HEK293T (cell line): ENCODE measurements around the gene FAM199X.
"Not testable (repeated sequence)": the region's sequence is repeated elsewhere in the genome, so short reads cannot be mapped to it uniquely, and the experiment has no call there.

Source experiments
- CTCF ChIA-PET: fragments of 350-600 bp; formaldehyde crosslinking; extraction: SDS; loops from one replicate; lab custom pipeline; 2021; ENCODE audit warnings: antibody characterized with exemption, inconsistent platforms; lab: Yijun Ruan, JAX
- POLR2A ChIA-PET: fragments of 350-600 bp; formaldehyde crosslinking; extraction: SDS; loops from one replicate; lab custom pipeline; 2020; ENCODE audit warnings: antibody characterized with exemption, inconsistent platforms; lab: Yijun Ruan, JAX
- DNase-seq: peaks from one replicate; pipeline ENCODE4 v3.0.0; 2012; ENCODE audit warnings: mixed read lengths; ENCODE audit errors: extremely low spot score
- ARNT ChIP-seq: fragments of 450-650 bp; IDR thresholded peaks from 2 replicates; pipeline ENCODE4 v1.6.1; 2017; ENCODE audit warnings: mild to moderate bottlenecking
- BHLHE40 ChIP-seq: fragments of 450-650 bp; IDR thresholded peaks from 2 replicates; pipeline ENCODE4 v1.6.1; 2016; ENCODE audit warnings: mild to moderate bottlenecking, moderate library complexity, borderline replicate concordance
- CTBP1 ChIP-seq: fragments of 450-650 bp; IDR thresholded peaks from 2 replicates; pipeline ENCODE4 v1.6.1; 2016; ENCODE audit warnings: borderline replicate concordance
- ELF4 ChIP-seq: fragments of 450-650 bp; IDR thresholded peaks from 2 replicates; pipeline ENCODE4 v1.6.1; 2017; ENCODE audit warnings: antibody characterized with exemption
- FOXA1 ChIP-seq: fragments of 450-650 bp; IDR thresholded peaks from 2 replicates; pipeline ENCODE4 v1.6.1; 2016; ENCODE audit warnings: mild to moderate bottlenecking
- FOXK2 ChIP-seq: fragments of 450-650 bp; IDR thresholded peaks from 2 replicates; pipeline ENCODE4 v1.6.1; 2016; ENCODE audit warnings: mild to moderate bottlenecking
- FOXM1 ChIP-seq: fragments of 450-650 bp; IDR thresholded peaks from 2 replicates; pipeline ENCODE4 v1.6.1; 2017; ENCODE audit warnings: mild to moderate bottlenecking, borderline replicate concordance
- HDGF ChIP-seq: fragments of 450-650 bp; IDR thresholded peaks from 2 replicates; pipeline ENCODE4 v1.6.1; 2017; ENCODE audit warnings: antibody characterized with exemption, borderline replicate concordance
- L3MBTL2 ChIP-seq: fragments of 450-650 bp; conservative IDR thresholded peaks from 2 replicates; pipeline ENCODE4 v1.6.1; 2016; ENCODE audit warnings: mild to moderate bottlenecking
- LEF1 ChIP-seq: fragments of 450-650 bp; IDR thresholded peaks from 2 replicates; pipeline ENCODE4 v1.6.1; 2017; ENCODE audit warnings: mild to moderate bottlenecking, borderline replicate concordance
- NFRKB ChIP-seq: fragments of 450-650 bp; IDR thresholded peaks from 2 replicates; pipeline ENCODE4 v1.6.1; 2016; ENCODE audit warnings: mild to moderate bottlenecking, moderate library complexity
- SP1 ChIP-seq: fragments of 450-650 bp; IDR thresholded peaks from 2 replicates; pipeline ENCODE4 v1.6.1; 2017
- SUZ12 ChIP-seq: fragments of 450-650 bp; IDR thresholded peaks from 2 replicates; pipeline ENCODE4 v1.6.1; 2016; ENCODE audit warnings: mild to moderate bottlenecking
- TARDBP ChIP-seq: fragments of 450-650 bp; IDR thresholded peaks from 2 replicates; pipeline ENCODE4 v1.6.1; 2016
- ZNF384 ChIP-seq: fragments of 450-650 bp; IDR thresholded peaks from 2 replicates; pipeline ENCODE4 v1.6.1; 2016
- TF ChIP-seq, protein P1 (sequence below): fragments of 450-650 bp; IDR thresholded peaks from 2 replicates; pipeline ENCODE4 v1.6.1; 2016

FAM199X gene

GRCh38 chrX:104189837-104190236 is 23.6 kb downstream of the FAM199X start:
- CTCF ChIA-PET, result no interaction called here
- POLR2A ChIA-PET, result no interaction called here
- DNase-seq, result no peak
- TF ChIP-seq HDGF, result no peak
- TF ChIP-seq TARDBP, result no peak
- TF ChIP-seq SUZ12, result no peak
- no peak for TF ChIP-seq FOXM1
- no peak for TF ChIP-seq CTBP1
- TF ChIP-seq NFRKB, result no peak
- TF ChIP-seq BHLHE40, result no peak

DNA sequence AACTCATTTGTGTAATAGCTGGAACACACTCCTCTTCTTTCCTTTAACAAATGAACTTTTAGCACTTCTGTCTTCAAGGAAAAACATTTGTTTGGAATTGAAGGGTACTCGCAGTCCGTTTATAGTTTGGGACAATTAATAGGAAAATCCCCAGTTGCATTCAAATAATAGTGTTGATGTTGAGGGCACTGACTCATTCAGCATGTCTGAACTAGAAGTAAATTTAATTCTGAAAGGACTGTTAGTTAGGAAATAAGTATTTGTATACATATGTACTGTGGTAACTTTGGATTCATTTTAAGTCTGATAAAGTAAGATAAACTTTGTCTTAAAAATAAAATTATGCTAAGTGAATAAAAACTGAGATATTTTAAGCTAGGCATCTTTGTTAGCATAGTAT is 27.2 kb downstream of the FAM199X start:
- TF ChIP-seq CTBP1 (no peak), BHLHE40 (no peak), SP1 (no peak), NFRKB (no peak), ELF4 (no peak), HDGF (no peak), FOXA1 (no peak), ARNT (no peak), LEF1 (no peak), L3MBTL2 (no peak), ZNF384 (no peak), FOXM1 (no peak)
- TF ChIP-seq, protein P1, sequence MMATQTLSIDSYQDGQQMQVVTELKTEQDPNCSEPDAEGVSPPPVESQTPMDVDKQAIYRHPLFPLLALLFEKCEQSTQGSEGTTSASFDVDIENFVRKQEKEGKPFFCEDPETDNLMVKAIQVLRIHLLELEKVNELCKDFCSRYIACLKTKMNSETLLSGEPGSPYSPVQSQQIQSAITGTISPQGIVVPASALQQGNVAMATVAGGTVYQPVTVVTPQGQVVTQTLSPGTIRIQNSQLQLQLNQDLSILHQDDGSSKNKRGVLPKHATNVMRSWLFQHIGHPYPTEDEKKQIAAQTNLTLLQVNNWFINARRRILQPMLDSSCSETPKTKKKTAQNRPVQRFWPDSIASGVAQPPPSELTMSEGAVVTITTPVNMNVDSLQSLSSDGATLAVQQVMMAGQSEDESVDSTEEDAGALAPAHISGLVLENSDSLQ, result no peak
- ChIA-PET POLR2A (no interaction called here), CTCF (interaction anchor here (0.6 to 2.9 kb wide), 4 partner anchors 20 to 91 kb away, joined by 3 to 21 read pairs (median 4); no protein-coding TSS in a partner anchor)
- DNase-seq, result no peak

DNA sequence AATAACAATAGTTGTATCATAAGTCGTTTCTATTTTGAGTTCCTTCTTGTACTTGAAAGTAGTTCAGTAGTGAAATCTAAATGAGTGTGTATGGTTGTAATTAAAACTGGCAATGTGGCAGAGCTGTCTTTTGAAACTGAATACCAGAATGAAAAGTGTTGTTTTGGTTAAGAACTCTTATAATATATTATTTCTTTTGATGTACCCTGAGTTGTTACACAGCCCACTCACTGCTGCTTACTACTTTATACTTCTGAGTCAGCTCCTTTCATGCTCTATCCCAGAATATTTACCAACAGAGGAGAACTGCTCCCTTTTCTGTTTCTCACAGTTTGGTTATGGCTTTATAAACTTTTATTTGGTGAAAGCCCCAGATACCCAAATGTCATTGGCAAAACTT is 28.8 kb downstream of the FAM199X start:
- DNase-seq, result no peak
- POLR2A ChIA-PET, result no interaction called here
- CTCF ChIA-PET, result interaction anchor here (0.6 to 2.9 kb wide), 18 partner anchors 8 to 458 kb away, joined by 3 to 30 read pairs (median 4); partner anchors contain the start of gene SLC25A53
- TF ChIP-seq CTBP1, result no peak
- TF ChIP-seq FOXK2, result no peak
- no peak for TF ChIP-seq NFRKB
- TF ChIP-seq, protein P1, result no peak

GRCh38 chrX:104195489-104196084 is 29.3 kb downstream of the FAM199X start:
- DNase-seq, result peak; percentile 54
- no peak for TF ChIP-seq HDGF
- no peak for TF ChIP-seq ZNF384
- no peak for TF ChIP-seq L3MBTL2
- no peak for TF ChIP-seq CTBP1
- no peak for TF ChIP-seq FOXK2
- no peak for TF ChIP-seq FOXA1
- TF ChIP-seq BHLHE40, result no peak
- ChIA-PET POLR2A (no interaction called here), CTCF (interaction anchor here (0.5 to 2.9 kb wide), 22 partner anchors 9 to 1244 kb away, joined by 3 to 30 read pairs (median 4); partner anchors contain the start of gene SLC25A53)

GRCh38 chrX:104205548-104205947 is 39.3 kb downstream of the FAM199X start:
- ChIA-PET CTCF (interaction anchor here (0.8 to 4.2 kb wide), 2 partner anchors 10 to 65 kb away, joined by 3 to 30 read pairs; no protein-coding TSS in a partner anchor), POLR2A (no interaction called here)
- TF ChIP-seq SUZ12 (no peak), FOXA1 (no peak)
- DNase-seq, result no peak

GRCh38 chrX:104211187-104211586 is 44.9 kb downstream of the FAM199X start:
- ChIA-PET POLR2A (no interaction called here), CTCF (interaction anchor here (0.6 to 1.4 kb wide), 2 partner anchors 16 to 116 kb away, joined by 3 to 5 read pairs; no protein-coding TSS in a partner anchor)
- no peak for DNase-seq
- TF ChIP-seq FOXM1, result no peak
- no peak for TF ChIP-seq SUZ12
- no peak for TF ChIP-seq CTBP1
- no peak for TF ChIP-seq SP1

GRCh38 chrX:104230060-104230459 is 63.8 kb downstream of the FAM199X start:
- DNase-seq, POLR2A ChIA-PET: not testable (repeated sequence)
- CTCF ChIA-PET, result interaction anchor here (0.7 kb wide), 1 partner anchor 24 kb away, joined by 3 read pairs; no protein-coding TSS in a partner anchor
